Esophagus squamous epithelium (tissue), 5 donors: ENCODE results near the gene GABBR1. TPM values are rescaled to one million over a fixed set of nuclear protein-coding genes. Genes with fewer than 3 reads are reported as not detected.
"Not testable (repeated sequence)": the region's sequence is repeated elsewhere in the genome, so short reads cannot be mapped to it uniquely, and the experiment has no call there.

Source experiments
- DNase-seq: peaks from one replicate; lab custom pipeline; 2025; lab: John Stamatoyannopoulos, UW
- H3K27ac ChIP-seq, 4 donors: fragments of 200-600 bp; sonication (generic); one replicate each; pipeline ENCODE4 v1.5.1; 2016 to 2019; ENCODE audit warnings: mild to moderate bottlenecking in 1 of 4
- H3K27me3 ChIP-seq, 4 donors: fragments of 200-600 bp; sonication (generic); 1 replicate in 3 of 4; 2 replicates in 1 of 4; pipeline versions ENCODE4 v1.5.1 to v1.6.0; 2017 to 2021; ENCODE audit warnings: antibody characterized with exemption in 1 of 4
- H3K36me3 ChIP-seq, 3 donors: fragments of 200-600 bp; sonication (generic); one replicate each; pipeline ENCODE4 v1.5.1; 2016 to 2019
- H3K4me1 ChIP-seq, 3 donors: fragments of 200-600 bp; sonication (generic); one replicate each; pipeline ENCODE4 v1.5.1; 2017 to 2019
- H3K4me3 ChIP-seq, 4 donors: fragments of 200-600 bp; sonication (generic); 1 replicate in 3 of 4; 2 replicates in 1 of 4; pipeline ENCODE4 v1.5.1; 2016 to 2019; ENCODE audit warnings: mild to moderate bottlenecking in 2 of 4, moderate library complexity in 1 of 4
- H3K9me3 ChIP-seq, 3 donors: fragments of 200-600 bp; sonication (generic); one replicate each; pipeline ENCODE4 v1.5.1; 2016 to 2019
- POLR2A ChIP-seq, 4 donors: fragments of 450-650 bp; IDR thresholded peaks; one replicate each; pipeline ENCODE4 v1.6.1; 2017; ENCODE audit warnings: antibody characterized with exemption in 4 of 4, mild to moderate bottlenecking in 4 of 4, moderate library complexity in 3 of 4
- WGBS, 2 donors: methylation state at CpG; one replicate each; pipeline ENCODE4 v1.1.5; 2018; 5-methylcytosine and 5-hydroxymethylcytosine counted together
- intact Hi-C: fragments of 100-400 bp; cut with DNase I; formaldehyde crosslinking; loops from one replicate; pipeline ENCODE4 v1.15.0; 2022
- total RNA-seq, 4 donors: library from RNA; depleted of rRNA; stranded (reverse); fragments of >200 nt; gene quantifications; one replicate each; pipeline ENCODE4 v1.1.0, GENCODE V29; 2016
- TF ChIP-seq, protein P1 (sequence below), 6 experiments: fragments of 450-650 bp in 4 of 6; fragments of 200-600 bp in 2 of 6; sonication (generic) in 2 of 6; IDR thresholded peaks; one replicate each; pipeline ENCODE4 v1.5.1; 2016 to 2019; ENCODE audit warnings: antibody characterized with exemption in 6 of 6, mild to moderate bottlenecking in 4 of 6, moderate library complexity in 4 of 6
- donor health status: DM: yes; HTN: yes; CAD: no.

Gene GABBR1
- total RNA-seq, 4 donors from 2014 or later: 4.1 to 19.5 (median 8.5) TPM

- WGBS, 2 donors: 51 to 57% methylated on average over 5 of the region's 5 CpGs
These were observed 45.1 kb upstream of the GABBR1 start for GRCh38 chr6:29678114-29678513.

GRCh38 chr6:29676981-29677601 lies 44.1 kb upstream of the GABBR1 start:
- TF ChIP-seq, protein P1, sequence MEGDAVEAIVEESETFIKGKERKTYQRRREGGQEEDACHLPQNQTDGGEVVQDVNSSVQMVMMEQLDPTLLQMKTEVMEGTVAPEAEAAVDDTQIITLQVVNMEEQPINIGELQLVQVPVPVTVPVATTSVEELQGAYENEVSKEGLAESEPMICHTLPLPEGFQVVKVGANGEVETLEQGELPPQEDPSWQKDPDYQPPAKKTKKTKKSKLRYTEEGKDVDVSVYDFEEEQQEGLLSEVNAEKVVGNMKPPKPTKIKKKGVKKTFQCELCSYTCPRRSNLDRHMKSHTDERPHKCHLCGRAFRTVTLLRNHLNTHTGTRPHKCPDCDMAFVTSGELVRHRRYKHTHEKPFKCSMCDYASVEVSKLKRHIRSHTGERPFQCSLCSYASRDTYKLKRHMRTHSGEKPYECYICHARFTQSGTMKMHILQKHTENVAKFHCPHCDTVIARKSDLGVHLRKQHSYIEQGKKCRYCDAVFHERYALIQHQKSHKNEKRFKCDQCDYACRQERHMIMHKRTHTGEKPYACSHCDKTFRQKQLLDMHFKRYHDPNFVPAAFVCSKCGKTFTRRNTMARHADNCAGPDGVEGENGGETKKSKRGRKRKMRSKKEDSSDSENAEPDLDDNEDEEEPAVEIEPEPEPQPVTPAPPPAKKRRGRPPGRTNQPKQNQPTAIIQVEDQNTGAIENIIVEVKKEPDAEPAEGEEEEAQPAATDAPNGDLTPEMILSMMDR (IDR thresholded peaks at IDR 0.05): no peak
- TF ChIP-seq POLR2A (IDR thresholded peaks at IDR 0.05): no peak
- no peak for DNase-seq
- WGBS, 2 donors: 14 to 43% methylated on average over 1 to 2 of the region's 2 CpGs

More at GRCh38 chr6:29678114-29678513, 45.1 kb upstream of the GABBR1 start:
- H3K36me3 ChIP-seq: no peaks in the 10 kb centered on the region
- H3K27ac ChIP-seq: no peak overlapping the region
- DNase-seq: no peak
- no peaks in the 10 kb centered on the region for H3K4me1 ChIP-seq
- no peaks in the 10 kb centered on the region for H3K9me3 ChIP-seq
- intact Hi-C loops: no loop called here
- peaks cover 0 to 13% (median 0%) of the 10 kb centered on the region in 4 donors for H3K27me3 ChIP-seq
- no peak for TF ChIP-seq POLR2A (IDR thresholded peaks at IDR 0.05)
- TF ChIP-seq, protein P1 (IDR thresholded peaks at IDR 0.05): no peak
- H3K4me3 ChIP-seq: no peak overlapping the region

GRCh38 chr6:29675561-29675960 lies 42.6 kb upstream of the GABBR1 start:
- Histone ChIP-seq H3K4me3 (no peak overlapping the region), H3K9me3 (no peaks in the 10 kb centered on the region), H3K36me3 (no peaks in the 10 kb centered on the region), H3K27ac (no peak overlapping the region), H3K27me3 (peaks cover 0 to 18% (median 0%) of the 10 kb centered on the region in 4 donors), H3K4me1 (no peaks in the 10 kb centered on the region)
- intact Hi-C loops: no loop called here
- TF ChIP-seq, protein P1 (IDR thresholded peaks at IDR 0.05): no peak
- no peak for TF ChIP-seq POLR2A (IDR thresholded peaks at IDR 0.05)
- WGBS, 2 donors: 75 to 92% methylated on average over 1 of the region's 1 CpG
- DNase-seq: no peak

More at GRCh38 chr6:29676981-29677601, 44.1 kb upstream of the GABBR1 start:
- peaks cover 0 to 13% (median 0%) of the 10 kb centered on the region in 4 donors for H3K27me3 ChIP-seq
- intact Hi-C loops: no loop called here
- no peaks in the 10 kb centered on the region for H3K36me3 ChIP-seq
- H3K4me1 ChIP-seq: no peaks in the 10 kb centered on the region
- no peak overlapping the region for H3K4me3 ChIP-seq
- H3K27ac ChIP-seq: no peak overlapping the region
- no peaks in the 10 kb centered on the region for H3K9me3 ChIP-seq

DNA sequence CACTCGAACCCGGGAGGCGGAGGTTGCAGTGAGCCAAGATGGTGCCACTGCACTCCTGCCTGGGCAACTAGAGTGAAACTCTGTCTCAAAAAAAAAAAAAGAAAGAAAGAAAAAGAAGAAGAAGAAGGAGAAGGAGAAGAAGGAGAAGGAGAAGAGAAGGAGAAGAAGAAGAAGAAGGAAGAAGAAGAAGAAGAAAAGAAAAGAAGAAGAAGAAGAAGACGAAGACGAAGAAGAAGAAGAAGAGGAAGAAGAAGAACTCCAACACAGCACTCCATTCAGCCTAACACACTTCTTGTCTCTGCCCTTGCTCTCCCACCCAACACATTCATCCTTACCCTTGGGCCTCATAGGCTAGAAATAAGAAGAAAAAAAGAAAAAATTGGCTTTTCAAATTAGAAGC lies 41.0 kb upstream of the GABBR1 start:
- TF ChIP-seq, protein P1 (IDR thresholded peaks at IDR 0.05): no peak
- no peak for TF ChIP-seq POLR2A (IDR thresholded peaks at IDR 0.05)
- H3K27ac ChIP-seq: no peak overlapping the region
- intact Hi-C loops: no loop called here
- H3K4me3 ChIP-seq: no peak overlapping the region
- DNase-seq: no peak
- H3K36me3 ChIP-seq: no peaks in the 10 kb centered on the region
- no peaks in the 10 kb centered on the region for H3K4me1 ChIP-seq
- WGBS, 2 donors: 93% methylated on average over 4 to 5 of the region's 5 CpGs
- peaks cover 0 to 17% (median 0%) of the 10 kb centered on the region in 4 donors for H3K27me3 ChIP-seq
- H3K9me3 ChIP-seq: no peaks in the 10 kb centered on the region

DNA sequence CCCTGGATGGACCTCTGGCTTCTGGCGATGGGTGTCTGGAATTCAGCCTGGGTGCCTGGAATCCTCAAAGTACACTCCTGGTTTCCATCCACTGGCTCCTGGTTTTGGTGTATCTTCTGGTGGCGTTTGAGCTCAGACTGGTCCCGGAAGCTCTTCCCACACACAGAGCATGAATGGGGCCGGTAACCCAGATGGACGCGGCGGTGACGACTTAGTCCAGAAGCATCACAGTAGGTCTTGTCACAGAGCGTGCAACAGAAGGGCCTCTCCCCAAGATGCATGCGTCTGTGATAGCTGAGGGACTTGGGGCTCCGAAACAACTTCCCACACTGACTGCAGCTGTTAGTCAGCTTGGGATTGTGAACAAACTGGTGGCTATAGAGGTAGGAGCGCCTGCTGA lies 40.2 kb upstream of the GABBR1 start:
- no peak for DNase-seq
- no peak overlapping the region for H3K4me3 ChIP-seq
- H3K9me3 ChIP-seq: no peaks in the 10 kb centered on the region
- no peaks in the 10 kb centered on the region for H3K36me3 ChIP-seq
- H3K27me3 ChIP-seq: peaks cover 0 to 17% (median 0%) of the 10 kb centered on the region in 4 donors
- no peaks in the 10 kb centered on the region for H3K4me1 ChIP-seq
- no peak for TF ChIP-seq POLR2A (IDR thresholded peaks at IDR 0.05)
- TF ChIP-seq, protein P1 (IDR thresholded peaks at IDR 0.05): no peak
- H3K27ac ChIP-seq: no peak overlapping the region
- intact Hi-C loops: no loop called here
- 86 to 91% methylated on average over 1 to 7 of the region's 12 CpGs for WGBS, 2 donors

GRCh38 chr6:29672116-29672515 lies 39.1 kb upstream of the GABBR1 start:
- H3K36me3 ChIP-seq, H3K4me3 ChIP-seq, intact Hi-C loops, H3K27ac ChIP-seq, DNase-seq, H3K9me3 ChIP-seq, H3K4me1 ChIP-seq: not testable (repeated sequence)
- WGBS, 2 donors: 85 to 98% methylated on average over 5 of the region's 5 CpGs
- peaks cover 0 to 22% (median 0%) of the 10 kb centered on the region in 4 donors for H3K27me3 ChIP-seq
